GM13976 (cell line): ENCODE data around the gene NPDC1.

ENCODE experiments used
- DNase-seq: peaks from one replicate; pipeline ENCODE4 v3.0.0; 2012; ENCODE audit warnings: low spot score
- in situ Hi-C: fragments of 300-500 bp; cut with MboI; formaldehyde crosslinking; loops from one replicate; pipeline ENCODE4 v1.12.0; 2022; ENCODE audit warnings: low sequenced_read_pairs, mixed read lengths, inconsistent platforms; ENCODE audit not compliant: unreplicated experiment
- TF ChIP-seq, protein P1 (sequence below): IDR thresholded peaks from 2 replicates; pipeline ENCODE4 v1.5.1; 2012; ENCODE audit warnings: borderline replicate concordance, mild to moderate bottlenecking; ENCODE audit not compliant: insufficient read depth; ENCODE audit errors: extremely low read depth, missing control alignments, control extremely low read depth

Gene NPDC1

DNA sequence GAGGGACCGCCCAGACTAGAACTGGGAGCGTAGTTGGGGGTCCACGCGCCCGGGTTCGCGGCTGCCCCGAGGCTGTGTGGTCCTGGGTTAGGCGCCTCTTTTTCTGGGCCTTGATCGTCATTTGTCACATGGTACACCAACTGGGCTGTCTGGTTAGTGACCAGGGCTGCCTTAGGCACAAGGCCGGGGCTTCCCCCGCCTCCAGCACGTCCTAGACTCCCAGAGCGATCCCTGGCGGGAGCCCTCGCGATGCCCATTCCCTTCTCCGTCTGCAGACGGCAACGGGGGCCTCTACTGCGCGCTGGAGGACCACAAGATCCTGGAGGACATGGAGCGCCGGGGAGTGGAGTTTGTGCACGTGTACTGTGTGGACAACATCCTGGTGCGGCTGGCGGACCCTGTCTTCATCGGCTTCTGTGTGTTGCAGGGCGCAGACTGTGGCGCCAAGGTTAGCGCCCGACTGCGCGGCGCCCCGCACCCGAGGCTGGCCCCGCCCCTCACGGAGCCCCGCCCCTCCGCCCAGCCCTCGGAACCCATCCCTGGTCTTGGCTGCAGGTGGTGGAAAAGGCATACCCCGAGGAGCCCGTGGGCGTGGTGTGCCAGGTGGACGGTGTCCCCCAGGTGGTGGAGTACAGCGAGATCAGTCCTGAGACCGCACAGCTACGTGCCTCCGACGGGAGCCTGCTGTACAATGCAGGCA, 32.9 kb upstream of the NPDC1 start:
- DNase-seq, result no peak
- TF ChIP-seq, protein P1, sequence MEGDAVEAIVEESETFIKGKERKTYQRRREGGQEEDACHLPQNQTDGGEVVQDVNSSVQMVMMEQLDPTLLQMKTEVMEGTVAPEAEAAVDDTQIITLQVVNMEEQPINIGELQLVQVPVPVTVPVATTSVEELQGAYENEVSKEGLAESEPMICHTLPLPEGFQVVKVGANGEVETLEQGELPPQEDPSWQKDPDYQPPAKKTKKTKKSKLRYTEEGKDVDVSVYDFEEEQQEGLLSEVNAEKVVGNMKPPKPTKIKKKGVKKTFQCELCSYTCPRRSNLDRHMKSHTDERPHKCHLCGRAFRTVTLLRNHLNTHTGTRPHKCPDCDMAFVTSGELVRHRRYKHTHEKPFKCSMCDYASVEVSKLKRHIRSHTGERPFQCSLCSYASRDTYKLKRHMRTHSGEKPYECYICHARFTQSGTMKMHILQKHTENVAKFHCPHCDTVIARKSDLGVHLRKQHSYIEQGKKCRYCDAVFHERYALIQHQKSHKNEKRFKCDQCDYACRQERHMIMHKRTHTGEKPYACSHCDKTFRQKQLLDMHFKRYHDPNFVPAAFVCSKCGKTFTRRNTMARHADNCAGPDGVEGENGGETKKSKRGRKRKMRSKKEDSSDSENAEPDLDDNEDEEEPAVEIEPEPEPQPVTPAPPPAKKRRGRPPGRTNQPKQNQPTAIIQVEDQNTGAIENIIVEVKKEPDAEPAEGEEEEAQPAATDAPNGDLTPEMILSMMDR, result no peak

DNA sequence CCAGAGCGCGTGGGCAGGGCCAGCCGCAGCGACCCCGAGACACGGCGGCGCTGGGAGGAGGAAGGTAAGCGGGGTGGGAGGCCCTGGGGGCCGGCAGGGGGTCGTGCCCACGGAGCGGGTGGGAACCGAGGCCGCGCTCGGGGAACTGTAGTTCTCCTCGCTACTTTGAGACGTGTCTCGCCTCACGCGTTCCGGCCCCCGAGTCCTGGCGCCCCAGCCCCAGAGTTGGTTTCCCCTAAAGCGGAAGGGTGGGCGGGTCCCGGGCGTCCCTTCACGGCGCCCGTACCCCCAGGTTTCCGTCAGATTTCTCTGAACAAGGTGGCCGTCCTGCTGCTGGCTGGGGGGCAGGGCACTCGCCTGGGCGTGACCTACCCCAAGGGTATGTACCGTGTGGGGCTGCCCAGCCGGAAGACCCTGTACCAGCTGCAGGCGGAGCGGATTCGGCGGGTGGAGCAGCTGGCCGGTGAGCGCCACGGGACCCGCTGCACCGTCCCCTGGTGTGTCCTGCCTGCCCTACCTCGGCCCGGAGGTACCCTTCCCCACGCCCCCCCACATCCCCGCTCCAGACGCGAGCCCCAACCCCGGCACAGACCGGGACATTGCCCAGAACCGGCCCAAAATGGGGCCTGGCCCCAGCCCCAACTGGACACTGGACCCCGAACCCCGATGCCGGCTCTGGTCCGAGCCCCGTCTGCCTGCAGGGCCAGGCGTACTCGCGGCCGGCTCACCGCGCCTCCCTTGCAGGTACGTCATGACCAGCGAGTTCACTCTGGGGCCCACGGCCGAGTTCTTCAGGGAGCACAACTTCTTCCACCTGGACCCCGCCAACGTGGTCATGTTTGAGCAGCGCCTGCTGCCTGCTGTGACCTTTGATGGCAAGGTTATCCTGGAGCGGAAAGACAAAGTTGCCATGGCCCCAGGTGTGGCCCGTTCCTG, 32.0 kb upstream of the NPDC1 start:
- TF ChIP-seq, protein P1, result no peak
- peak; percentile 54 for DNase-seq
- in situ Hi-C loops, result no loop called here

More for the DNA sequence above, 32.9 kb upstream of the NPDC1 start:
- in situ Hi-C loops, result no loop called here

DNA sequence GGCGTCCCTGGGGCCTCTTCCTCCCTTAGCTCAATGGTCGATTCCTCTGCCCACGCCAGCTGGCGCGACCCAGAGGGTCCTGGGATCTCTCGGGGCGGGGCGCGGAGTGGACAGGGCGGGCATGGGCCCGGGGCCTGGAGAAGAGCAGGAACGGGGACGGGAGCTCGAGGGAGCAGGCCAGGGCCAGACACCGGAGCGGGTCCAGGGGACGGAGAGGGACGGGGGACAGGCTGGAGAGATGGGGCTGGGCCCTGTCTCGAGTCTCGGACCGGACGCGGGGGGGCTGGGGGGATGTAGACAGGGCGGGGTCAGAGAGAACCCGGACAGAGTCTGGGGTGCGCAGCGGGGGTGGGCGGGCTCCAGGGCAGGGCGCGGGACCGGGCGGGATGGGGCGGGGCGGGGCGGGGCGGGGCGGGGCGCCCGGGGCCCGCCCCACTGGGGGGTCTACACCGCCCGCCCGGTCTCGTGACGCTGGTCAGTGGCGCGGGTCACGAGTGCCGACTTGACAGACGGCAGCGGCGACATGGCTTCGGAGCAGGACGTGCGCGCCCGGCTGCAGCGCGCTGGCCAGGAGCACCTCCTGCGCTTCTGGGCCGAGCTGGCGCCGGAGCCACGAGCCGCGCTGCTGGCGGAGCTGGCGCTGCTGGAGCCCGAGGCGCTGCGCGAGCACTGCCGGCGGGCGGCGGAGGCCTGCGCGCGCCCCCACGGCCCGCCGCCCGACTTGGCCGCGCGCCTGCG, 31.2 kb upstream of the NPDC1 start, which contains the start of gene UAP1L1:
TSS of gene UAP1L1 (plus strand) at position 508 of the 738 bp plus-strand sequence. CDS start at position 524, 16 bp downstream.
- TF ChIP-seq, protein P1, result no peak
- peak; percentile 91 for DNase-seq
- in situ Hi-C loops, result no loop called here

DNA sequence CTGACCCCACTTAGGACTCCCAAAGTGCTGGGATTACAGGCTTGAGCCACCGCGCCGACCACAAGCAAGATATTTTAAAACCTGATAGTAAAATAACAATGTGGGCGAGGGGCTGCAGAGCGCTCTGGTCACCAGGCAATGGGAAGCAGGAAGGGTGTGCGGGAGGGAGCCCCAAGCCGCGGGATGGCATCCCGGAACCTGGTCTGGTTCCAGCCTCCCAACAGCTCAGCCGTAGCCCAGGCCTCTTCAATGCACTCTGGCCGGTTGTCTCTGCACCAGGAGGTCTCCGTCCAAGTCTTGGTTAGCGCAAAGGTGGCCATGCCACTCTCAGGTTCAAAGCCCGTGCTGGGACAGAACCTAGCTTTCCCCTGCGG, 30.6 kb upstream of the NPDC1 start:
- no peak for DNase-seq
- in situ Hi-C loops, result no loop called here
- TF ChIP-seq, protein P1, result no peak

DNA sequence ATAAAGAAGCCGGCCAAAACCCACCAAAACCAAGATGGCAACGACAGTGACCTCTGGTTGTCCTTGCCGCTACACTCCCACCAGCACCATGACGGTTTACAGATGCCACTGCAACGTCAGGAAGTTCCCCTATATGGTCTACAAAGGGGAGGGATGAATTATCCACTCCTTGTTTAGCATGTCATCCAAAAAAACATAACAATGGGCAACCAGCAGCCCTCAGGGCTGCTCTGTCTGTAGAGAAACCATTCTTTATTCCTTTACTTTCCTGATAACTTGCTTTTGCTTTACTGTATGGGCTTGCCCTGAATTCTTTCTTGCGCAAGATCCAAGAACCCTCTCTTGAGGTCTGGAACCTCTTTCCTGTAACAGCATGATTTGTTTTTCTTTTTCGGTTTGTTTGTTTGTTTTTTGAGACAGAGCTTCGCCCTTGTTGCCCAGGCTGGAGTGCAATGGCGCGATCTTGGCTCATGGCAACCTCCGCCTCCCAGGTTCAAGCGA, 29.3 kb upstream of the NPDC1 start:
- TF ChIP-seq, protein P1, result no peak
- DNase-seq, result no peak
- in situ Hi-C loops, result no loop called here

DNA sequence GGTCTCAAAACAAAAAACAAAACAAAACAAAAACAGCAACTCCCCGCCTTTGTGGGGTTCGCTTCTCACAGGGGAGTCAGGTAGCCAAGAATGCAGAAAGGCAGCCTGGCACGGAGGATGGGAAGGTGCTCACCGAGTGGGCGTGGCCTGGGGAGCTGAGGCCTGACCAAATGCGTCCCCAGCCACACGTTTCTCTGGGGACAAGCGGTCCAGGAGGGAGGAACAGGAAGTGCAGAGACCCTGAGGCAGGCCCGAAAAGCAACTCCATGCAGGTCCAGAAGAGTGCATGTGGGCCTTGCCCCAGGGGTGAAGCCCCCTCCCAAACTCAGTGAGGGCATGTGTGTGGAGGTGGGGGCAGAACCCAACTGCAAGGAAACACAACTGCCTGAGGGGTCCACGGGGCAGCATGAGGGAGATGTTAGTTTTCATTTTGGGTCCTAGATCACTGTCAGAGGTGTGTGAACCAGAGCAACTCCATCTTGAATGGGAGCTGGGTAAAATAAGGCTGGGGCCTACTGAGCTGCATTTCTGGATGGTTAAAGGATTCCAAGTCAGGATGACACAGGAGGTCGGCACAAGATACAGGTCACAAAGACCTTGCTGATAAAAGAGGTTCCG, 28.8 kb upstream of the NPDC1 start:
- TF ChIP-seq, protein P1, result no peak
- DNase-seq, result no peak
- in situ Hi-C loops, result no loop called here
